K562 (cell line): ENCODE measurements around the gene PTK6. TPM values are rescaled to one million over a fixed set of nuclear protein-coding genes. Genes with fewer than 3 reads are reported as not detected.

Source experiments
- ATAC-seq: fragments of 200-7000 bp; cut with Tn5 transposase; 3 replicates; pipeline ENCODE4 v1.9.1; 2020; ENCODE audit warnings: moderate library complexity
- BruUV-seq: library from RNA; stranded (reverse); fragments of 400-500 nt; replicated peaks from 2 replicates; lab custom pipeline; 2021; lab: Mats Ljungman, UMichigan
- CTCF ChIA-PET: fragments of 300-600 bp; formaldehyde crosslinking; extraction: SDS; loops from one replicate; lab custom pipeline; 2021; ENCODE audit warnings: low intra/inter-chr PET ratio; lab: Yijun Ruan, JAX
- POLR2A ChIA-PET: fragments of 300-600, 350-650 bp; sonication (Branson Sonifier 250); formaldehyde crosslinking; extraction: SDS; loops from one replicate; lab custom pipeline; 2021; ENCODE audit warnings: antibody characterized with exemption, inconsistent platforms; lab: Yijun Ruan, JAX
- DNase-seq, 4 experiments: peaks; one replicate each; pipeline versions ENCODE4 v3.0.0 to v3.0.0-alpha.2; 2011 to 2018; ENCODE audit warnings: low spot score in 3 of 4, mixed read lengths in 3 of 4; ENCODE audit errors: extremely low read depth in 1 of 4
- FAIRE-seq: peaks from 2 replicates; lab custom pipeline; 2011; peaks lifted over from hg19 to GRCh38; lab: Jason Lieb, UNC
- H2AFZ ChIP-seq: 2 replicates; pipeline ENCODE4 v1.6.0; 2011; ENCODE audit warnings: low read depth, low read length, control low read depth, inconsistent platforms
- H3K27ac ChIP-seq: fragments of 200-600 bp; 3 replicates; pipeline ENCODE4 v1.8.0; 2011; ENCODE audit warnings: low read depth, mild to moderate bottlenecking, control low read depth, inconsistent platforms, low read length, moderate library complexity, mixed read lengths; ENCODE audit errors: extremely low read depth
- H3K27me3 ChIP-seq, 2 experiments: fragments of 300-600 bp in 1 of 2; 2 replicates in 1 of 2; 3 replicates in 1 of 2; pipeline versions ENCODE4 v1.6.0 to v1.8.0; 2011; ENCODE audit warnings: inconsistent platforms in 2 of 2, low read length in 2 of 2, mild to moderate bottlenecking in 1 of 2, mixed read lengths in 1 of 2, moderate library complexity in 1 of 2; ENCODE audit not compliant: control insufficient read depth in 2 of 2, insufficient read depth in 2 of 2
- H3K36me3 ChIP-seq: fragments of 300-600 bp; 3 replicates; pipeline ENCODE4 v1.8.0; 2011; ENCODE audit warnings: mild to moderate bottlenecking, low read length, inconsistent platforms; ENCODE audit not compliant: control insufficient read depth, insufficient read depth
- H3K4me1 ChIP-seq, 2 experiments: fragments of 200-600 bp in 1 of 2; replicated peaks in 1 of 2; 2 replicates in 1 of 2; 3 replicates in 1 of 2; pipeline versions ENCODE4 v1.5.1 to v1.8.0; 2011; ENCODE audit warnings: inconsistent platforms in 2 of 2, low read length in 2 of 2, mild to moderate bottlenecking in 1 of 2, mixed read lengths in 1 of 2, moderate library complexity in 1 of 2; ENCODE audit not compliant: control insufficient read depth in 2 of 2, insufficient read depth in 2 of 2
- H3K4me2 ChIP-seq: 2 replicates; pipeline ENCODE4 v1.6.1; 2011; ENCODE audit warnings: low read length, control low read depth, inconsistent platforms, mixed read lengths; ENCODE audit not compliant: insufficient read depth
- H3K4me3 ChIP-seq: fragments of 200-600 bp; sonication (generic), shearing (Covaris generic); 2 replicates; pipeline ENCODE4 v1.5.1; 2016; ENCODE audit warnings: control low read depth, inconsistent platforms
- H3K79me2 ChIP-seq: fragments of 200-600 bp; 3 replicates; pipeline ENCODE4 v1.8.0; 2011; ENCODE audit warnings: low read length, inconsistent platforms; ENCODE audit not compliant: control insufficient read depth, insufficient read depth
- H3K9ac ChIP-seq, 2 experiments: 2 replicates each; pipeline versions ENCODE4 v1.6.0 to v1.6.1; 2011; ENCODE audit warnings: low read depth in 2 of 2, low read length in 2 of 2, control low read depth in 1 of 2, inconsistent platforms in 1 of 2, mild to moderate bottlenecking in 1 of 2, mixed read lengths in 1 of 2; ENCODE audit not compliant: insufficient read depth in 1 of 2
- H3K9me1 ChIP-seq: one replicate; pipeline ENCODE4 v1.6.0; 2011; ENCODE audit warnings: inconsistent platforms, mild to moderate bottlenecking, low read length, moderate library complexity; ENCODE audit not compliant: control insufficient read depth, insufficient read depth
- H3K9me3 ChIP-seq: replicated peaks from 2 replicates; pipeline ENCODE4 v1.5.1; 2011; ENCODE audit warnings: low read depth, low read length, inconsistent platforms; ENCODE audit not compliant: control insufficient read depth, insufficient read depth
- H4K20me1 ChIP-seq: replicated peaks from 2 replicates; pipeline ENCODE4 v1.6.1; 2011; ENCODE audit warnings: low read length, inconsistent platforms, mixed read lengths; ENCODE audit not compliant: control insufficient read depth, insufficient read depth
- CEBPG ChIP-seq, 3 experiments: fragments of 200-800 bp in 1 of 3; sonication (Bioruptor generic) in 1 of 3; sonication (generic) in 1 of 3; formaldehyde crosslinking in 1 of 3; IDR thresholded peaks in 2 of 3; conservative IDR thresholded peaks in 1 of 3; 2 replicates each; pipeline versions ENCODE4 v1.6.1 to v1.8.0; 2016 to 2022; ENCODE audit warnings: missing compliant biosample characterization in 2 of 3, missing genetic modification characterization in 2 of 3, mild to moderate bottlenecking in 1 of 3, missing genetic modification reagents in 1 of 3
- CTCF ChIP-seq, 3 experiments: IDR thresholded peaks in 2 of 3; conservative IDR thresholded peaks in 1 of 3; 2 replicates each; pipeline ENCODE4 v1.5.1; 2011 to 2012; ENCODE audit warnings: low read length in 3 of 3, mild to moderate bottlenecking in 3 of 3, control low read depth in 2 of 3, improper control_type of control experiment in 1 of 3, inconsistent platforms in 1 of 3, low read depth in 1 of 3, mixed read lengths in 1 of 3, moderate library complexity in 1 of 3; ENCODE audit not compliant: insufficient read depth in 2 of 3
- KDM5B ChIP-seq: fragments of 200-600 bp; sonication (generic); IDR thresholded peaks from 2 replicates; pipeline ENCODE4 v1.6.1; 2012; ENCODE audit warnings: low read depth, mild to moderate bottlenecking, moderate library complexity, low read length, control low read depth, inconsistent platforms; ENCODE audit not compliant: insufficient replicate concordance
- NRF1 ChIP-seq, 2 experiments: fragments of 450-650 bp; IDR thresholded peaks in 1 of 2; conservative IDR thresholded peaks in 1 of 2; 2 replicates each; pipeline ENCODE4 v1.6.1; 2014; ENCODE audit warnings: mild to moderate bottlenecking in 2 of 2
- POLR2G ChIP-seq: fragments of 200-400 bp; formaldehyde crosslinking; IDR thresholded peaks from 2 replicates; pipeline ENCODE4 v1.6.1; 2017; ENCODE audit warnings: low read depth, mild to moderate bottlenecking, antibody characterized with exemption, low read length, moderate library complexity
- PPARD ChIP-seq: fragments of 250-450 bp; sonication (Bioruptor Pico); IDR thresholded peaks from 2 replicates; pipeline ENCODE4 v1.8.0; 2022; ENCODE audit warnings: inconsistent platforms, mild to moderate bottlenecking, moderate library complexity
- SAFB ChIP-seq: fragments of 200-400 bp; formaldehyde crosslinking; IDR thresholded peaks from 2 replicates; pipeline ENCODE4 v1.6.1; 2017; ENCODE audit warnings: low read depth, low read length, borderline replicate concordance
- SIN3A ChIP-seq, 2 experiments: fragments of 150-350 bp in 1 of 2; IDR thresholded peaks; 2 replicates each; pipeline ENCODE4 v1.6.1; 2011 to 2016; ENCODE audit warnings: borderline replicate concordance in 2 of 2, low read depth in 2 of 2, low read length in 2 of 2, mild to moderate bottlenecking in 2 of 2, moderate library complexity in 2 of 2; ENCODE audit not compliant: control insufficient read depth in 1 of 2
- ZC3H4 ChIP-seq: sonication (generic); formaldehyde crosslinking; IDR thresholded peaks from 2 replicates; pipeline ENCODE4 v1.9.0; 2021; ENCODE audit warnings: missing genetic modification reagents, borderline replicate concordance
- ZNF740 ChIP-seq, 3 experiments: fragments of 200-800 bp in 1 of 3; sonication (Bioruptor generic) in 1 of 3; sonication (generic) in 1 of 3; formaldehyde crosslinking in 1 of 3; IDR thresholded peaks; 2 replicates each; pipeline versions ENCODE4 v1.6.1 to v1.8.0; 2016 to 2022; ENCODE audit warnings: mild to moderate bottlenecking in 2 of 3, missing compliant biosample characterization in 2 of 3, missing genetic modification characterization in 2 of 3, missing genetic modification reagents in 1 of 3
- WGBS: fragments of 100-300 bp; shearing (Covaris generic); methylation state at CpG from one replicate; pipeline ENCODE4 v1.1.6; 2016; ENCODE audit warnings: low coverage, mixed read lengths; ENCODE audit not compliant: insufficient coverage; ENCODE audit errors: missing lambda C conversion rate; 5-methylcytosine and 5-hydroxymethylcytosine counted together
- in situ Hi-C: fragments of 300-500 bp; cut with MboI; formaldehyde crosslinking; loops from 4 replicates; pipeline ENCODE4 v1.15.0; 2018; ENCODE audit warnings: inconsistent platforms, mixed read lengths
- intact Hi-C: fragments of 100-400 bp; cut with micrococcal nuclease; formaldehyde crosslinking; loops from 2 replicates; pipeline ENCODE4 v1.14.2; 2022
- polyA plus RNA-seq, 8 experiments: library from polyadenylated mRNA; depleted of rRNA in 4 of 8; stranded (reverse) in 5 of 8; unstranded in 3 of 8; fragments of >200 nt; fragmentation: Nextera tagmentation in 2 of 8; fragmentation: Illumina TruSeq in 1 of 8; extraction: Ambion mirVana in 2 of 8; extraction: Trizol in 1 of 8; gene quantifications; 2 replicates each; pipeline versions ENCODE4 v1.2.1 to v1.2.3, GENCODE V29; 2011 to 2014; ENCODE audit warnings: inconsistent platforms in 1 of 8, missing spikeins in 1 of 8
- total RNA-seq, 7 experiments: library from RNA; depleted of rRNA in 6 of 7; stranded (reverse); fragments of >200 nt in 6 of 7; fragmentation: Illumina TruSeq in 2 of 7; extraction: Trizol in 2 of 7; gene quantifications; 2 replicates each; pipeline versions ENCODE4 v1.2.1 to v1.2.3, GENCODE V29; 2011 to 2021; ENCODE audit warnings: low replicate concordance in 1 of 7
- TF ChIP-seq, protein P1 (sequence below): fragments of 250-450 bp; sonication (Bioruptor Pico); IDR thresholded peaks from 2 replicates; pipeline ENCODE4 v1.9.0; 2021; ENCODE audit warnings: mild to moderate bottlenecking
- TF ChIP-seq, protein P2 (sequence below): sonication (generic); formaldehyde crosslinking; IDR thresholded peaks from 2 replicates; pipeline ENCODE4 v1.8.1; 2023; ENCODE audit warnings: mild to moderate bottlenecking, missing genetic modification reagents

The PTK6 gene
- total and polyA plus RNA-seq, 9 of the 15 experiments (the other 6 are each of a cell fraction or from before 2014, with no cell fraction given) = 0.07 TPM; not detected in 8

DNA sequence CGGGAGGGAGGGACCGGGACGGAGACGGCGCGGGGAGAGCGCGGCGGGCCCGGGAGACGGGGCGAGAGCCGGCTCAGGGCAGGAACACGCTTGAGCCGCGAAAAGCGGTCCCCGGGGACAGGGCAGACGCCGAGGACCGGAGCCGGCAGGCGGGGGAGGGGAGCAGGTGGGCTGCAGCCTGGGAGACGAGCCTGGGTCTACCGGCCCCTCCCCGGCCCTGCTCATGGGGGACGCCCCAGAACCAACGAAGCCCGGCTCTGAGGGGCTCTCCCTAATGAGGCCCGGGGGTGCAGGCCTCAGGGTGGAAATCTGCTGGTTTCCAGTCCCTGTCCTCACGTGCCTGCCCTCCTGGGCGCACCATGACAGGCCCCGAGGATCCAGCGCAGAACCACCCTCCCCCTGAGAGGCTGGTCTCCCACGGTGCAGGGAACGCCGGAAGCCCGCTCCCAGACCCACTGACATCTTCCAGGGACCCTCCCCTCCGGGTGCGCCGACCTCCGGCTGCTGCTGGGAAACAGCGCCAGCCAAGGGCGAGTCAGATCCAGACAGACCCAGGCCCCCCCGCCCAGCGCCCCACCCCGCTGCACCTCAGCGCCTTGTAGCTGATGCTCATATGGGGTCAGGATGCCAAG, 37.7 kb downstream of the PTK6 start (continued):
- TF ChIP-seq ZNF740 (CRISPR knock-in tag; IDR thresholded peaks at IDR 0.05) (peak; percentile 62; the same call in 1 of the 2 replicates), ZNF740 (tag; IDR thresholded peaks at IDR 0.05) (no peak), ZC3H4 (CRISPR knock-in tag) (no peak), PPARD (no peak)
- TF ChIP-seq, protein P1, sequence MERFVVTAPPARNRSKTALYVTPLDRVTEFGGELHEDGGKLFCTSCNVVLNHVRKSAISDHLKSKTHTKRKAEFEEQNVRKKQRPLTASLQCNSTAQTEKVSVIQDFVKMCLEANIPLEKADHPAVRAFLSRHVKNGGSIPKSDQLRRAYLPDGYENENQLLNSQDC (CRISPR knock-in tag) = no peak
- TF ChIP-seq, protein P2, sequence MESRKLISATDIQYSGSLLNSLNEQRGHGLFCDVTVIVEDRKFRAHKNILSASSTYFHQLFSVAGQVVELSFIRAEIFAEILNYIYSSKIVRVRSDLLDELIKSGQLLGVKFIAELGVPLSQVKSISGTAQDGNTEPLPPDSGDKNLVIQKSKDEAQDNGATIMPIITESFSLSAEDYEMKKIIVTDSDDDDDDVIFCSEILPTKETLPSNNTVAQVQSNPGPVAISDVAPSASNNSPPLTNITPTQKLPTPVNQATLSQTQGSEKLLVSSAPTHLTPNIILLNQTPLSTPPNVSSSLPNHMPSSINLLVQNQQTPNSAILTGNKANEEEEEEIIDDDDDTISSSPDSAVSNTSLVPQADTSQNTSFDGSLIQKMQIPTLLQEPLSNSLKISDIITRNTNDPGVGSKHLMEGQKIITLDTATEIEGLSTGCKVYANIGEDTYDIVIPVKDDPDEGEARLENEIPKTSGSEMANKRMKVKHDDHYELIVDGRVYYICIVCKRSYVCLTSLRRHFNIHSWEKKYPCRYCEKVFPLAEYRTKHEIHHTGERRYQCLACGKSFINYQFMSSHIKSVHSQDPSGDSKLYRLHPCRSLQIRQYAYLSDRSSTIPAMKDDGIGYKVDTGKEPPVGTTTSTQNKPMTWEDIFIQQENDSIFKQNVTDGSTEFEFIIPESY (CRISPR knock-in tag) = peak; percentile 75

GRCh38 chr20:63498960-63499337, 38.2 kb downstream of the PTK6 start, which contains the start of gene EEF1A2:
Gene EEF1A2 (minus strand): TSS chr20:63499083. CDS start chr20:63497763, 1,320 bp downstream.
- Histone ChIP-seq H2AFZ (peak within 1 kb of the TSS; percentile 69), H3K36me3 (no peaks in the 10 kb centered on the region), H3K79me2 (no peaks in the 10 kb centered on the region), H3K27ac (no peak within 1 kb of the TSS), H3K4me2 (peak within 1 kb of the TSS; percentile 31), H3K9ac (peak within 1 kb of the TSS in 1 of 2 experiments; percentile 88; a peak in 2 of 4 replicates), H3K9me1 (no peaks in the 10 kb centered on the region), H3K4me3 (peak within 1 kb of the TSS; percentile 46), H3K9me3 (no peaks in the 10 kb centered on the region), H4K20me1 (peaks cover 10% of the 10 kb centered on the region; the same call in 1 of the 2 replicates), H3K4me1 (peaks cover 0 to 87% of the 10 kb centered on the region in 2 experiments; a peak in 3 of 5 replicates), H3K27me3 (no peaks in the 10 kb centered on the region; a peak in 1 of 5 replicates)
- CTCF ChIA-PET = no interaction called here
- ATAC-seq = peak; percentile 66
- DNase-seq = peak; percentile 74 to 87 (median 84)
- POLR2A ChIA-PET = no interaction called here
- WGBS = 0% methylated on average over 2 of the region's 58 CpGs
- FAIRE-seq = no peak
- in situ Hi-C loops = no loop called here
- intact Hi-C loops = no loop called here
- BruUV-seq = no TSS peak
- TF ChIP-seq KDM5B (peak; percentile 38), NRF1 (conservative IDR thresholded peaks at IDR 0.05 in 1 of 2, IDR thresholded peaks at IDR 0.05 in 1 of 2) (peak in 1 of 2 experiments; percentile 50; a peak in 2 of 4 replicates), CEBPG (CRISPR knock-in tag; IDR thresholded peaks at IDR 0.05) (no peak), CEBPG (tag; conservative IDR thresholded peaks at IDR 0.05 in 1 of 2, IDR thresholded peaks at IDR 0.05 in 1 of 2) (no peak), SIN3A (IDR thresholded peaks at IDR 0.05; ENCODE audit: borderline replicate concordance in 2 of 2, control insufficient read depth in 1 of 2, low read depth in 2 of 2, low read length in 2 of 2) (peak in 1 of 2 experiments; percentile 12; a peak in 1 of 4 replicates), SAFB (peak; percentile 88), CTCF (IDR thresholded peaks at IDR 0.05 in 2 of 3, conservative IDR thresholded peaks at IDR 0.05 in 1 of 3; ENCODE audit: insufficient read depth in 2 of 3, low read depth in 1 of 3, low read length in 3 of 3) (peak in 2 of 3 experiments; percentile 38 to 53; a peak in 3 of 6 replicates), POLR2G (peak; percentile 84)
